ENCODE data around the gene CRTC3.
"Not testable (repeated sequence)": the region's sequence is repeated elsewhere in the genome, so short reads cannot be mapped to it uniquely, and the experiment has no call there.

Gene CRTC3

DNA sequence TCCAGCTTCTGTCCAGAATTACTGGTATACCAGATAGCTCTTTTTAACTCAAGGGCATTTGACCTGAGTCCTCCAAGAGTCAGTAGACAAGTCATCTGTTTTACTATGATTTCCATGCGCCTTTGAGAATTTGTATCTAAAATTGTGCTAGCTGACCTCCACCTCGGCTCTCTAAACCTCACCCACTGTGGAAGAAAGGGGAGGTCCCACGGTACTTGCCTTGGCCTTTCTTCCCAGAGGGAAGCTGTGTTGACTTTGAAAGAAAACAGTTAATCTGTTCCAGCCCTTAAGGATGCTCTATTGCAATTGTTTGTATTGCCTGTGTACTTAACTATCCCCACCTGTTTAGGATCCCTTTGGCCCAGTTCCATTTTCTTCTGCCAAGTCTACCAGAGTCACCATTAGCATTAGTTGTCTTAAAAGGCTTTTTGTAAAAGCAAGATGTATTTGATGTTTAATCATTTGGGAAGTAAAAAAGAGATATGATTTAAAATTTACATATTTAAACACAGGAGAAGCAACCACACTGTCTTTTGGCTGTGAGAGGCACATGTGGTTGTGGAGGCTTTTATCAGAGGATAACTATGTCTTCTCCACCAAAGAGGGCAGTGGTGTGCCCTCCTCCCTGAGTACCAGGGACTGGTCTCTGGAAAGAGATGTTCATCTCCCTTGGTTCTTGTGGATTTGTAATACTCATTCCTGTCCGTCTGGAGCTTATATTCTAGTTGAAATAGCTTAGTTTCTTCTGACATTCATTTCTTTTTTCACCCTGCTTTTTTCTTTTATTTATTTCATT is 88.8 kb downstream of the CRTC3 start:
- DNase-seq (ENCODE audit: low read depth in 1 of 2, low spot score in 1 of 2) = no peak

DNA sequence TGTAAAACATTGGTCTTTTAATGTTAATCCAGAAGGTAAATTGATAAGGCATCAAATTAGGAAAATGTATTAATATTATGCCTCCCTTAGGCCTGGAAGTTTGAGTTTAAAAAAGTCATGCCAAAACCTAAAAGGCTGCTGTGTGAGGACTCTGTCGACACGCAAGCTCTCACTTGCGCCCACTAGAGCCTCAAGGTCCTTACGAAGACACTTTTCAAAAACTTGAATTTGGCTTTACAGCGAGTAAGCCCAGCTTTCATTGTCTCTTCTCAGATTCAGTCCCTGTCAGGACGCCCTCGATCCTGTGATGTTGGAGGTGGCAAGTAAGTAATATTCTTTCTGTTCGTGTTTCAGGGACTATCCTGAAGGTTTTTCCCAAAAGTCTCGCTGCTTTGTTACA is 89.7 kb downstream of the CRTC3 start:
- no peak for DNase-seq (ENCODE audit: low read depth in 1 of 2, low spot score in 1 of 2)

DNA sequence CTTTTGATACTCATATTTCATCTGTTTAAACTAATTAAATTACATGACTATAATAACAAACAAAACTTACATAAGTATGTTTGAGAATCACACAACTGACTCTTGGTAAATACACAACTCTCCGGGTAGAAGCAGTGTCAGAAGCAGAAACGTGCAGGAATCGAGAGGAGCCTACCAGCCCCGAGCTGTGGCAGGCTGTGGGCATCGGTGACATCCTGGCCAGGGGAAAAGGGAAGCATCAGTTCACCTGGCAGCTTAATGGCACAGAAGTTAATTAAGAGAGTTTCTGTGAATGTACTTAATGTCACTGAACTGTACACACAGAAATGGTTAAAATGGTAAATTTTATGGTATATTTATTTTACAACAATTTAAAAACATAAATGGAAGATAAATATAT is 90.2 kb downstream of the CRTC3 start:
- DNase-seq (ENCODE audit: low read depth in 1 of 2, low spot score in 1 of 2) = no peak

DNA sequence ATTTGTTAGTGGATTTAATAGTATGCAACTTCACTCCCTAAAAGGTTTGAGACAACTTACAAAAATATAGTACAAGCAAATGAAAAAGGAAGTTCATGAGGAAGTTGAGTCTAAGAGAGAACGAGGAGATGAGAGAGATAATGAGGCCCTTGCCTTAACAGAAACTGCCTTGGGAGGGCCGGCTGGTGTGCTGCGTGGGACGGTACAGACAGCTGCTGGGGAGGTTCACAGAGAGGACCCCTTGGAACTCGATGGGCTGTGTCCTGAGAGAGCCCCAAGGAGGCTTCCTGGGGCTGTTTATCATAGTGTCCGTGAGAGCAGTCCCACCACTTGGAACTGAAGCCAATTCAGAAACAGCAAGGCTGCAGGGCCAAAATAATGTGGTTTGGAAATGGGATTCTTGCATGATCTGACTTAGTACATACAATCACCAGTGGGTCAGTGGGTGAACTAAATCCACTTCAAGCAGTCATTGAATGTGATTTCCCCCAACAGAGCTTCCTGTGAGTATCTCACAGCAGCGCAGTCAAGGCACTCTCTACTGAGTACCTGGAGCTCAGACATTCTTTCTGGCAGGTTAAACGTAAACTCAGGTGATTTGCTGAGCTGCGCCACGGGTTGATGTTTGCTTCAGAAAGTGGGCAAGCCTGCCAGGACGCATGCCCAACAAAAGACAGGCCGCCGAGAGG is 90.8 kb downstream of the CRTC3 start:
- no peak for DNase-seq (ENCODE audit: low read depth in 1 of 2, low spot score in 1 of 2)

DNA sequence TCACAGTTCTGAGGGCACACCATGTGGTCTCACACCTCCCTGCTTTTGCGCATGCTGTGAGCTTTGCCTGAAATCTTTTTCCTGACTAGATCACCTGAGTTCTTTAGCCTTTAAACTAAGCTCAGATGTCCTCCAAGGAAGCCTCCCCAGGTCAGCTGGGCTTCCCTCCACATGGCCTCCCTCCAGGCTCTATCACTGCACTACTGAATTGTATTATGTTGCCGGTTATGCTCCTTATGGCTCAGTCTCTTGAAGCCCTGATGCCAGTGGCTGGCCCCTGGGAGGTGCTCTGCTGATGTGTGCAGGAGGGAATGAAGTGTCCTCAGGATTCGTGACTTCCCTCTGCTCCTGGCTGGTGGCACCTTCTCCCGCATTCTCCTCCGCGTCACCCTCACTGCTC is 94.1 kb downstream of the CRTC3 start:
- no peak for DNase-seq (ENCODE audit: low read depth in 1 of 2, low spot score in 1 of 2)

DNA sequence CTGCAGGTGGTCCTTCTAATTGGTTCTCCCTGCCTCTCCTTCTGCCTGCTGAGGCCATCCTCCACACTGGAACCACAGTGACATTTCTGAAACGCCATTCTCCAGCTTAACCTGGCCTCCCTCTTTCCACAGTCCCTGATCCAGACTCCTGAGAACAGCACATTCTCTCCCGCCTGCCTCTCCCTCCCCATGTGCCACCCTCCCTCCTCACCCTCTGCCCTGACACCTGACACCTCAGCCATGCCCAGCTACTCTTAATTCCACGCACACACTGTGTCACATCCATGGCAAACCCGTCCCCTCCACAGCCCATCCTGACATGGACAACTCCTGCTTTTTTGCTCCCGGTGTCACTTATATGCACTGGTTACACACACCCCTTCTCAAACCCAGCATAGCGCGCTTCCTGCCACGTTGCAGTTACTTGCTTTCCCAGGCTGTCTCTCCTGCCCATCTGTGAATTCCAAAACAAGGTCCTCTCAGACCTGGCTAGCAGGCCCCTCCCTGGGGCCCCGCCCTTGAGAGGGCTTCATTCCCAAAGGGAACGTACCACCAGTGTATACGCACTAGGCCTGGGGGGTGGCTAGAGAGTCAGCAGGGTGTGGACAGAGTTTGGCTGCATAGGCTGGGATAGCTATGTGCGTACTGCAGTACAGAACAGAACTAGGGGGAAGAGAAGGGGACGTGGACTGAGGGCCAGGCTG is 94.7 kb downstream of the CRTC3 start:
- DNase-seq (ENCODE audit: low read depth in 1 of 2, low spot score in 1 of 2) = no peak

DNA sequence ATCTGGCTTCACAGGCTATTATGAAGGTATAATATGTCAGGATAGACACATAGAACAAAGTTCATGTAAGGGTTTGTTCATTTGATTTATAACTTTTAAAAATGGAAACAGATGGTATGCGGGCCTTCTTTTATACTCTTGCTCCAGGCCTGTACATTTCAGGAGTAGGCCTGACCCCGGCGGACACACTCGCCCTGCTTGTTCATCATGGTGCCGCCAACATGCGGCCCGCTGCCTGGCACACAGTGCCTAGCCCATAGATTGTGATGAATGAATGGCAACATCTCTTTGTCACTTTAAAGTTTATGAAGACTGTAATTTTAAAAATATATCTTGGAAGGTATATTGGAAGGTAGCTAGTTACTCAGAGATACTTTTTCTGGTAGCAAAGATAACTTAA is 95.3 kb downstream of the CRTC3 start:
- no peak for DNase-seq (ENCODE audit: low read depth in 1 of 2, low spot score in 1 of 2)

DNA sequence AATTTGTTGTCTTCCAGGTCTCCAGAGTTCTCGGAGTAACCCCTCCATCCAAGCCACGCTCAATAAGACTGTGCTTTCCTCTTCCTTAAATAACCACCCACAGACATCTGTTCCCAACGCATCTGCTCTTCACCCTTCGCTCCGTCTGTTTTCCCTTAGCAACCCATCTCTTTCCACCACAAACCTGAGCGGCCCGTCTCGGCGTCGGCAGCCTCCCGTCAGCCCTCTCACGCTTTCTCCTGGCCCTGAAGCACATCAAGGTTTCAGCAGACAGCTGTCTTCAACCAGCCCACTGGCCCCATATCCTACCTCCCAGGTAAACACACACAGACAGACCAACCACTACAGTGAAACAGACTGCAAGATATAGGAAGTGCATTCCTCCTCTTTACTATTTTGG is 99.5 kb downstream of the CRTC3 start:
- no peak for DNase-seq (ENCODE audit: low read depth in 1 of 2, low spot score in 1 of 2)

DNA sequence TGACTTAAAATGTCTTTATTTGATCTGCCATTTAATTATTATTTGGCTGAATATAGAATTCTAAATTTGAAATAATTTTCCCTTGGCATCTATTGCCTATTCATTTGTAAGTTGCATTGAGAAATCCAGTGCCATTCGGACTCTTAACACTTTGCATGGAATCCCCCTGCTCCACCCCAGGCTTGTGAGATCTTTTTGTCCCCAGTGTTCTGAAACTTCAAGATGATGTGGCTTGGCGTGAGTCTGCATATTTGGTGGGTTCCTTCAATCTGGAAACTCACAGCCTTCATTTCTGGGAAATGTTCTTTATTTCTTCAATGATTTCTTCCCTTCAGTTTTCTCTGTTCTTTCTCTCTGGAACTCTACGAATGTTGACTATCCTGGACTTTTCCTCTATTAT is 103.6 kb downstream of the CRTC3 start:
- DNase-seq (ENCODE audit: low read depth in 1 of 2, low spot score in 1 of 2) = no peak

DNA sequence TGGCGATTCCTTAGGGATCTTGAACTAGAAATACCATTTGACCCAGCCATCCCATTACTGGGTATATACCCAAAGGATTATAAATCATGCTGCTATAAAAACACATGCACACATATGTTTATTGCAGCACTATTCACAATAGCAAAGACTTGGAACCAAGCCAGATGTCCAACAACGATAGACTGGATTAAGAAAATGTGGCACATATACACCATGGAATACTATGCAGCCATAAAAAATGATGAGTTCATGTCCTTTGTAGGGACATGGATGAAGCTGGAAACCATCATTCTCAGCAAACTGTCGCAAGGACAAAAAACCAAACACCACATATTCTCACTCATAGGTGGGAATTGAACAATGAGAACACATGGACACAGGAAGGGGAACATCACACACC is 107.3 kb downstream of the CRTC3 start:
- not testable (repeated sequence) for DNase-seq (ENCODE audit: low read depth in 1 of 2, low spot score in 1 of 2)

DNA sequence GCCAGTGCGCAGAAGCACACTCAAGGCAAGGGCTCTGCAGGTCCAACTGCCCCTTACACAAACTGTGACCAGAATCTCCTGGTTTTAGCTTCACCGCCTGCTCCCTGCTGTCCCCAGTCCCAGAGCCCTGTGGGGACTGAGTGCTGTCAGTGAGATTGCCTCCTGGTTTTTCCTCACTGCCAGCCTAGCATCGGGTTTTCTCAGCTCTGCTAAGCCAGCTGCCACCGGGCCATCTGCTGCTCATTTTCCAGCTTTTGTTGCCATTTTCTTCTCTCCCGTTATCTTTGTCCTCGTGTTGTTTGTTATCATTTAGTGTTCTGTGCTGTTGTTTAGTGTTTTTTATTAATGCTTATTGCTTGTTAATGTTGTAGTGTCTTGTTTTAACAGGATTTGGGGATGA is 108.0 kb downstream of the CRTC3 start:
- no peak for DNase-seq (ENCODE audit: low read depth in 1 of 2, low spot score in 1 of 2)

DNA sequence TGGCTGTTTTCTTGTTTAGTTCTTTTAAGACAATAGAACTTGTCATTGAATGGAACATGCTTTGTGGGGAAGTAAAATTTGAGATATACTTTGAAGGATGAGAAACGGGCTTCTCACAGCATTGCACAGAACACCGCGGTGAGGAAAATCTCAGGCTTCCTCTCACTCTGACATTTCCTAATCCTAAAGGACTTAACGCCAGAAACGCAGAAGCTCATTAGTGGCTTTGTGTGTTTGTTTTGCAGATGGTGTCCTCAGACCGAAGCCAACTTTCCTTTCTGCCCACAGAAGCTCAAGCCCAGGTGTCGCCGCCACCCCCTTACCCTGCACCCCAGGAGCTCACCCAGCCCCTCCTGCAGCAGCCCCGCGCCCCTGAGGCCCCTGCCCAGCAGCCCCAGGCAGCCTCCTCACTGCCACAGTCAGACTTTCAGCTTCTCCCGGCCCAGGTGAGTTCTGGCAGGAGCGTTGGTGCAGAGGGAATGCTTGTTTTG is 108.5 kb downstream of the CRTC3 start:
- no peak for DNase-seq (ENCODE audit: low read depth in 1 of 2, low spot score in 1 of 2)

DNA sequence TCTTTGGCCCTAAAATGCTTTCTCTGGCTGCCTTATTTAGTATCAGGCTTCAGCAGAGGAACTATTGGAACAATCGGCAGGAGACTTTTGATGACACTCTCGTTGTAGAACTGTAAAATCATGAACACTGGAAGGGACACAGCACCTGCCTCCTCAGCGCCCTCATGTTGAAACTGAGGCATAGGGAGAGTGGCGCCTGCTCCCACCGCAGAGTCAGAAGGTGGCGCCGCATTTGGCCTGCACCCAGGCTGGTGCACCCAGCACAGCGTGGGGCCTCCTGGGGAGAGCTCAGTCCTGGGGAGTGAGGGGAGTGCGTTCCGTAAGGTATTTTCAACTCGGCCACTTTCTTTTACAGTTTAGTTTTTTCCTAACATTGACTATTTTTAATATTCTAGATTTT is 109.2 kb downstream of the CRTC3 start:
- DNase-seq (ENCODE audit: low read depth in 1 of 2, low spot score in 1 of 2) = no peak

DNA sequence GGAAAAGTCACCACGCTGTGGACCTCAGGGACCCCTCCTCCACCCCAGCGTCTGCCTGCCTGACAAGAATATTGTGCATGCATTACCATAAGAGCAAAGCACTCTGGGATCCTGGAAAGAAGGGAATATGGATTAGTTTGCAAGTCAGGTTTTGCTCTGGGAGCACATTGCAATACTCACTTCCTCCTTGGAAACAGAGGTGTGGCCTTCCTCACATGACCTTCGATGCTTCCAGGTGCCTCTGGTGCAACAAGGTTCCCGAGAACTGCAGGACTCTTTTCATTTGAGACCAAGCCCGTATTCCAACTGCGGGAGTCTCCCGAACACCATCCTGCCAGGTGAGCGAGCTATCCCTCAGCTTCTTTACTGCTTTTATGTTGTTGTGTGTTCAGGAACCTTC is 111.1 kb downstream of the CRTC3 start:
- DNase-seq (ENCODE audit: low read depth in 1 of 2, low spot score in 1 of 2) = no peak

DNA sequence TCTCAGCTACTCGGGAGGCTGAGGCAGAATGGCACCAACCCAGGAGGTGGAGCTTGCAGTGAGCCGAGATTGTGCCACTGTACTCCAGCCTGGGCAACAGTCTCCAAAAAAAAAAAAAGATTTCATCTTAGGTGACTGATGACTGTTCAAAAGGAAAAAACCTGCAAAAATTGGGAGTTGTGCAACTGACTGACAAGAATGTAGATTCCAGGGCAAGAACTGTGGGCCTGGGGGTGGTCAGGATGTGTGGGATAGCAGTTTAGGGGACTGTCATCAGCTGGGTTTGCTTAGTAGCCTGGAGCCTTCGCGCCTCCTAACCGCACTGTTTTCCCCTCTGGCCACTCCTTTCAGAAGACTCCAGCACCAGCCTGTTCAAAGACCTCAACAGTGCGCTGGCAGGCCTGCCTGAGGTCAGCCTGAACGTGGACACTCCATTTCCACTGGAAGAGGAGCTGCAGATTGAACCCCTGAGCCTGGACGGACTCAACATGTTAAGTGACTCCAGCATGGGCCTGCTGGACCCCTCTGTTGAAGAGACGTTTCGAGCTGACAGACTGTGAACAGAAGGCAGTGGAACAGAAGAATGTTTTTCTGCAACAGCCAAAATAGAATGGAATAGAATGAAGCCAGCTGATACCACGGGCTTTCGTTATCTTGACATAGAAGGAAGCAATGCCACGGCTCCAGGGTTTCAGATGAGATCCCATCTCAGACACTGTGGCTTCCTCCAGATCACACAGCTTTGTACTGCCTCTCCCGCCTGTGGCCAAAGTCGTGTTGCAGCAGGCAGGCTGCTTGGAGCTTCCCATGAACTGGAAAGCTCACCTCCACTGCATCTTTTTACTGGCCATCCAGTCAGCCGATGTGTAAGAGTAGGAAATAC is 112.1 kb downstream of the CRTC3 start:
- no peak for DNase-seq (ENCODE audit: low read depth in 1 of 2, low spot score in 1 of 2)

DNA sequence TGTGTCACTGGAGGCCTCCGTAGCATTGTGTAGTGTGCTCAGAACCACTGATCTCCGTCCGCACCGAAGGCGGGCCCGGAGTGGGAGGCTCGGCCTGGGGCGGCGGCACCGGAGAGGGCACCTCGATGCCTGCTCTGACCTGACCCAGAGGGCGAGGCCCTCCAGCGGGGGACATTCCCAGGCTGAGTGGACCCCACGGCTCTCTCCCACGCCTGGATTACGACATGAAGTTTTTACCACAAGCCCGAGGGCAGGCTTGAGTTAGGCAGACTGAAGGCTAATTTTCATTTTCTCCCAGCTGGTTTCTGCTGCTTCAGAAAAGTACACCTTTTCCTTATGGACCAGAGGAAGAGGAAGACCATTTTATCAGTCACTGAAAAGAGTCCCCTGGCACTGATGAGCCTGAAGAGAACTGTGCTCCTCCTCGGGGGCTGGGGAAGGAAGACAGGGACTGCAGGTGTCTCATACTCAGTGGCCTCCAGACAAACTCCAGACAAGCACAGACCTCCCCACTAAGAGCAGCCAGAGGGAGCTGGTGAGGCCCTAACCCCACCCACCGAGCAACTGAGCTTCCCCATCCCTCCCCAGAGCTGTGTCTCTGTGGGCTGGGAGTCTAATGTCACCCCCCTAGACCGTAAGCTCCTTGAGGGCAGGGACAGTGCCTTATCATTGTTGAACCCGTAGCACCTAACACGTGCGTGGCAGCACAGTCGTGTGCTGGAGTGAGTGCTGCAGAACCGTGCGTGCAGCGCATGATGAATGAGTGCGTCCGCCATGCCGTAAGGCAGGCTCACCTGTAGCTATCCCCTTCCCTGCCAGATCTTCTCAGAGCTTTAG is 113.0 kb downstream of the CRTC3 start:
- DNase-seq (ENCODE audit: low read depth in 1 of 2, low spot score in 1 of 2) = no peak

DNA sequence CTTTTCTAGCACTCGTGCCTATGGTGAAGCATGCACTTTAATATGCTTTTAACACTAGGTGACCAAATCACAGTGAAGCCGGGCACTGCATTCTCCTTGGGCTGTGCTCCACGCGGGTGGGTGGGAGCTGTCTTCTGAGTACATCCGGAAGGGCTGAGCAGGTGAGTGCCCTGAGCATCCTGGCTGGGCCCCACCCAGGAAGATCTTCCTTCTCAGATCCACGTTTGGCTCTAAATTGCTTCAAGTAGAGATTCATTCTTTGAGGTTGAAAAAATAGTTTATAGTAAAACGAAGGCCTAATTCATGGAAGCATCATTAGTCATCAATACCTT is 113.5 kb downstream of the CRTC3 start:
- DNase-seq (ENCODE audit: low read depth in 1 of 2, low spot score in 1 of 2) = no peak

DNA sequence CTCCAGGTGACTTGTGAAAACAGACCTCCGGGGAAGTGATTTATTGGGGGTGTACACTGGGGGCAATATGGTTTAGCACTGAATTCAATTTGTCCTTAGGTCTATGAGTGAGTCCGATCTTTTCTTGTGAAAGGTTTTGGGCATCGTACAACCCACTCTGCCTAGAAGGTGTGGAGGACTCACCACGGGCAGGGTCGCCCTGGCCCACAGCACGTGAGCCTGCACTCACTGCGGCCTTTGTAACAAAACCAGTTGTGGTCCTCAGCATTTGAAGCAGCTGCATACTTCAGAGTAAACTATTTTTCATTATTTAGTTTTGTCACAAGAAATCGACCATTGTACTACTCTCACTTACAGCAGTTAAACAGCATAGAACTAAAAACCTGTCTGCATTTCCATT is 114.8 kb downstream of the CRTC3 start:
- no peak for DNase-seq (ENCODE audit: low read depth in 1 of 2, low spot score in 1 of 2)

DNA sequence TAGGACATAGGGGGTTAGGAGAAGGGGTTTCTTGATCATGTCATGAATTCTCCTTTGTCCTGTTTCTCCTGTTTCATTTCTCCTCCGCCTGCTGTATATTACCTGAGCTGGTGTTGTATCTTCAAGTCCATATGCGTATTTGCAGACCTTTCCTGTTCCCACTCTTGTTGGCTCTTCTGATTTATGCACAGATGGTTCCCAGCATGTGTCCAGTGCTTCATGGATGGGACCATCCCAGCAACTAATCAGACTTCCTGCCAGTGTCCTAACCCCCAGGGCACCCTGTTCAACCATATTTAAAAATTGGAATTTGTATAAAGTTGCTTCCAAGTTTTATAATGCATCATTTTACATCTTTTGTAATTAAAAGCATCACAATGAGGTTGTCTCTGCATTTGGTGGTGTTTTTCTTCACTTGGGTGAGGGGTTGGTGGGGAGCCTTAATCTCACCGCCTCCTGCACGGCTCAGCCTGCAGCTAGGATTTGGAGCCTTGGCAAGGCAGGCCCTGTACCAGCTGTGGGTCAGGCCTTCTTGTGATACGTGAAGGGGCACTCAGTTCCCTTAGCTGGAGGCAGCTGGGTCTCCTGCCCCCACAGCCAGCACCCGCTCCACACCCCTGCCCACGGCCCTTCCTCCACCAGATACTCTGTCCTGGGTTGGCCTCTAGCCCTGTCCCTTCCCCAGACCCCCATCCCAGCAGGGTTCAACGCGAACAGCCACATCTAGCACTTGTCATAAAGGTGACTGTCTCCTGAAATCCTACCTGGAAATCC is 115.4 kb downstream of the CRTC3 start:
- DNase-seq (ENCODE audit: low read depth in 1 of 2, low spot score in 1 of 2) = no peak

All from activated CD4-positive, alpha-beta T cell treated with anti-CD3 and anti-CD28 coated beads, Interleukin-2, amount 50 U/mL, for 24 hours (primary cell).